Thyroid gland (tissue), 4 donors: ENCODE measurements around the gene MT3. TPM values are rescaled to one million over a fixed set of nuclear protein-coding genes. Genes with fewer than 3 reads are reported as not detected.

Experiments
- DNase-seq, 2 donors: peaks; one replicate each; pipeline ENCODE4 v3.0.0-alpha.2; 2019
- H3K27ac ChIP-seq, 3 donors: fragments of 200-600 bp; sonication (generic); 1 replicate in 2 of 3; 2 replicates in 1 of 3; pipeline ENCODE4 v1.5.1; 2016 to 2019; ENCODE audit warnings: mild to moderate bottlenecking in 1 of 3, moderate library complexity in 1 of 3
- H3K27me3 ChIP-seq: fragments of 200-600 bp; sonication (generic); one replicate; pipeline ENCODE4 v1.5.1; 2019
- H3K36me3 ChIP-seq, 2 donors: fragments of 200-600 bp; sonication (generic); one replicate each; pipeline ENCODE4 v1.5.1; 2016 to 2019
- H3K4me1 ChIP-seq, 2 donors: fragments of 200-600 bp; sonication (generic); one replicate each; pipeline ENCODE4 v1.5.1; 2017 to 2019
- H3K4me3 ChIP-seq, 3 donors: fragments of 200-600 bp; sonication (generic); replicated peaks in 1 of 3; 1 replicate in 2 of 3; 2 replicates in 1 of 3; pipeline ENCODE4 v1.5.1; 2016; ENCODE audit warnings: mild to moderate bottlenecking in 1 of 3
- H3K9me3 ChIP-seq: fragments of 200-600 bp; sonication (generic); one replicate; pipeline ENCODE4 v1.5.1; 2017
- POLR2A ChIP-seq, 2 donors: fragments of 450-650 bp; IDR thresholded peaks; one replicate each; pipeline ENCODE4 v1.6.1; 2017; ENCODE audit warnings: antibody characterized with exemption in 2 of 2, mild to moderate bottlenecking in 2 of 2, moderate library complexity in 1 of 2
- WGBS, 2 donors: methylation state at CpG; one replicate each; pipeline ENCODE4 v1.1.5; 2017; 5-methylcytosine and 5-hydroxymethylcytosine counted together
- intact Hi-C: fragments of 100-400 bp; cut with DNase I; formaldehyde crosslinking; loops from one replicate; pipeline ENCODE4 v1.15.1; 2023
- total RNA-seq, 4 donors: library from RNA; depleted of rRNA; stranded (reverse); fragments of >200 nt; gene quantifications; one replicate each; pipeline ENCODE4 v1.2.3, GENCODE V29; 2016
- TF ChIP-seq, protein P1 (sequence below), 6 experiments: fragments of 200-600 bp in 3 of 6; fragments of 450-650 bp in 3 of 6; sonication (generic) in 3 of 6; IDR thresholded peaks; one replicate each; pipeline ENCODE4 v1.5.1; 2016 to 2019; ENCODE audit warnings: antibody characterized with exemption in 6 of 6, mild to moderate bottlenecking in 2 of 6, inconsistent platforms in 1 of 6, moderate library complexity in 1 of 6

MT3 gene
- total RNA-seq, 4 donors from 2014 or later: not detected

GRCh38 chr16:56547949-56548567 is 41.3 kb upstream of the MT3 start:
- Histone ChIP-seq H3K4me1 (peaks cover 6 to 12% of the 10 kb centered on the region in 2 donors), H3K4me3 (no peak overlapping the region), H3K27me3 (no peaks in the 10 kb centered on the region), H3K36me3 (no peaks in the 10 kb centered on the region), H3K27ac (no peak overlapping the region), H3K9me3 (no peaks in the 10 kb centered on the region)
- no peak for TF ChIP-seq POLR2A (IDR thresholded peaks at IDR 0.05)
- TF ChIP-seq, protein P1, sequence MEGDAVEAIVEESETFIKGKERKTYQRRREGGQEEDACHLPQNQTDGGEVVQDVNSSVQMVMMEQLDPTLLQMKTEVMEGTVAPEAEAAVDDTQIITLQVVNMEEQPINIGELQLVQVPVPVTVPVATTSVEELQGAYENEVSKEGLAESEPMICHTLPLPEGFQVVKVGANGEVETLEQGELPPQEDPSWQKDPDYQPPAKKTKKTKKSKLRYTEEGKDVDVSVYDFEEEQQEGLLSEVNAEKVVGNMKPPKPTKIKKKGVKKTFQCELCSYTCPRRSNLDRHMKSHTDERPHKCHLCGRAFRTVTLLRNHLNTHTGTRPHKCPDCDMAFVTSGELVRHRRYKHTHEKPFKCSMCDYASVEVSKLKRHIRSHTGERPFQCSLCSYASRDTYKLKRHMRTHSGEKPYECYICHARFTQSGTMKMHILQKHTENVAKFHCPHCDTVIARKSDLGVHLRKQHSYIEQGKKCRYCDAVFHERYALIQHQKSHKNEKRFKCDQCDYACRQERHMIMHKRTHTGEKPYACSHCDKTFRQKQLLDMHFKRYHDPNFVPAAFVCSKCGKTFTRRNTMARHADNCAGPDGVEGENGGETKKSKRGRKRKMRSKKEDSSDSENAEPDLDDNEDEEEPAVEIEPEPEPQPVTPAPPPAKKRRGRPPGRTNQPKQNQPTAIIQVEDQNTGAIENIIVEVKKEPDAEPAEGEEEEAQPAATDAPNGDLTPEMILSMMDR (IDR thresholded peaks at IDR 0.05): no peak
- intact Hi-C loops: no loop called here
- DNase-seq: no peak
- WGBS, 2 donors: 74 to 84% methylated on average over 4 of the region's 4 CpGs

GRCh38 chr16:56549161-56549560 is 40.2 kb upstream of the MT3 start:
- peaks cover 6 to 12% of the 10 kb centered on the region in 2 donors for H3K4me1 ChIP-seq
- no peak overlapping the region for H3K27ac ChIP-seq
- no peak for TF ChIP-seq POLR2A (IDR thresholded peaks at IDR 0.05)
- TF ChIP-seq, protein P1 (IDR thresholded peaks at IDR 0.05): no peak
- no peaks in the 10 kb centered on the region for H3K9me3 ChIP-seq
- no peaks in the 10 kb centered on the region for H3K36me3 ChIP-seq
- no peak for DNase-seq
- H3K4me3 ChIP-seq: no peak overlapping the region
- intact Hi-C loops: no loop called here
- H3K27me3 ChIP-seq: no peaks in the 10 kb centered on the region

GRCh38 chr16:56549744-56550385 is 39.5 kb upstream of the MT3 start:
- Histone ChIP-seq H3K4me1 (peaks cover 6 to 12% of the 10 kb centered on the region in 2 donors), H3K9me3 (no peaks in the 10 kb centered on the region), H3K4me3 (no peak overlapping the region), H3K27ac (no peak overlapping the region), H3K36me3 (no peaks in the 10 kb centered on the region), H3K27me3 (no peaks in the 10 kb centered on the region)
- no peak for TF ChIP-seq POLR2A (IDR thresholded peaks at IDR 0.05)
- TF ChIP-seq, protein P1 (IDR thresholded peaks at IDR 0.05): no peak
- WGBS, 2 donors: 91 to 93% methylated on average over 5 of the region's 5 CpGs
- no peak for DNase-seq
- intact Hi-C loops: no loop called here

DNA sequence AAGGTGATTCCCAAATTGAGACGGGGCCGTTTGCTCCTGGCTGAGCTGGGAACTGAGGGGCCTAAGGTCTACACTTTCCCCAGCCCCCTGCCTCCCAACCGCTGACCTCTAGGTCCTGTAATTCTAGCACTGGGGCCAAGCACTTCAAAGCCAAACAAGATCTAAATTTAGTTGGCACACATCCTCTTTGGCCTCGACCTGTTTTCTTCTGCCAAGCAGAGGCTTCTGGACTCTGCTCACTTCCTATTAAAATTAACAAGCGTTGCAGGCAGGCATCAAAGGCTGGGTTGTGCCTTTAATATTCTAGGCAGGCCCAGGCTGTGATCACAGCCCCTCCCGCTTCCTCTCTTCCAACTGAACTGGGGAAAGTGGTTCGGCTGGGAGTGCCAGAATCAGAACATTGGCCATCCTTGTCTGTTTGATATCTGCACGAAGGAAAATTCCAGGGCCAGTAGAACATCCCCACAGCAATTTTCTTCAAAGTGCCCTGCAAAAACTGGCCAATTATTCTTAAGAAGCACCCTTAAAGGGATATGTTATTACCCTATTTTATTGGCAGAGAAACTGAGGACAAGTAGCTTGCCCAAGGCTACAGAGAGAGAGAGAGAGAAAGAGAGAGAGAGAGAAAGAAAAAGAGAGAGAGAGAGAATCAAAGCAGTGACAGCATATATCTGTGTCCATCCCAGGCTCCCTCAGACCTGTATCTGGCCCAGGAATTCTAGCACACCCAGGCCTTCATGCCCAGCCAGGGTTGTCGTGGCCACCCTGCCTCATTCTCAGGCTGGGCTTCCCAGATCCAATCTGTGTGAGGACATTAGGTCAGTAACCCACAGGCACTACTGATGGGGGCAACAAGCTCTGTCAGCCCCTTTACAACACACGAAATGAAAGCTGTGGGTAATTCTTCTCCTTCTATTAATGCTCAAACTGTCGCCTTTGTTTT is 37.3 kb upstream of the MT3 start:
- peak overlapping the region in 1 of 3 donors; percentile 11 for H3K27ac ChIP-seq
- DNase-seq: peak; percentile 37 to 41
- no peaks in the 10 kb centered on the region for H3K27me3 ChIP-seq
- 34 to 35% methylated on average over 11 of the region's 11 CpGs for WGBS, 2 donors
- TF ChIP-seq, protein P1 (IDR thresholded peaks at IDR 0.05): no peak
- TF ChIP-seq POLR2A (IDR thresholded peaks at IDR 0.05): no peak
- H3K9me3 ChIP-seq: no peaks in the 10 kb centered on the region
- peaks cover 6 to 12% of the 10 kb centered on the region in 2 donors for H3K4me1 ChIP-seq
- no peaks in the 10 kb centered on the region for H3K36me3 ChIP-seq
- intact Hi-C loops: no loop called here
- no peak overlapping the region for H3K4me3 ChIP-seq
